GM12874 (cell line): ENCODE data around the gene POLR2L.

Source experiments
- CTCF ChIP-seq: IDR thresholded peaks from 2 replicates; pipeline ENCODE4 v1.5.1; 2011; ENCODE audit warnings: low read depth, mild to moderate bottlenecking, control low read depth, low read length, moderate library complexity; ENCODE audit not compliant: insufficient read depth

The POLR2L gene

GRCh38 chr11:859394-860131, 17.2 kb upstream of the POLR2L start:
- TF ChIP-seq CTCF = no peak

- TF ChIP-seq CTCF = no peak
These were observed 16.5 kb upstream of the POLR2L start for GRCh38 chr11:858762-859339.

- no peak for TF ChIP-seq CTCF
These were observed 15.9 kb upstream of the POLR2L start for GRCh38 chr11:858053-858761.

- TF ChIP-seq CTCF = no peak
These were observed 14.1 kb upstream of the POLR2L start for GRCh38 chr11:856397-856796.

GRCh38 chr11:855796-856195, 13.5 kb upstream of the POLR2L start:
- TF ChIP-seq CTCF = no peak

- no peak for TF ChIP-seq CTCF
These were observed 13.0 kb upstream of the POLR2L start for GRCh38 chr11:855330-855674.

- TF ChIP-seq CTCF = no peak
These were observed 12.4 kb upstream of the POLR2L start for GRCh38 chr11:854601-855329.
